Measurements from ENCODE around the gene REC8. TPM values are rescaled to one million over a fixed set of nuclear protein-coding genes. Genes with fewer than 3 reads are reported as not detected.

REC8 gene
- total and polyA plus RNA-seq, 2 of the 13 experiments (the other 11 are each of a cell fraction or from before 2014, with no cell fraction given) = 3.4 to 14.7 TPM

DNA sequence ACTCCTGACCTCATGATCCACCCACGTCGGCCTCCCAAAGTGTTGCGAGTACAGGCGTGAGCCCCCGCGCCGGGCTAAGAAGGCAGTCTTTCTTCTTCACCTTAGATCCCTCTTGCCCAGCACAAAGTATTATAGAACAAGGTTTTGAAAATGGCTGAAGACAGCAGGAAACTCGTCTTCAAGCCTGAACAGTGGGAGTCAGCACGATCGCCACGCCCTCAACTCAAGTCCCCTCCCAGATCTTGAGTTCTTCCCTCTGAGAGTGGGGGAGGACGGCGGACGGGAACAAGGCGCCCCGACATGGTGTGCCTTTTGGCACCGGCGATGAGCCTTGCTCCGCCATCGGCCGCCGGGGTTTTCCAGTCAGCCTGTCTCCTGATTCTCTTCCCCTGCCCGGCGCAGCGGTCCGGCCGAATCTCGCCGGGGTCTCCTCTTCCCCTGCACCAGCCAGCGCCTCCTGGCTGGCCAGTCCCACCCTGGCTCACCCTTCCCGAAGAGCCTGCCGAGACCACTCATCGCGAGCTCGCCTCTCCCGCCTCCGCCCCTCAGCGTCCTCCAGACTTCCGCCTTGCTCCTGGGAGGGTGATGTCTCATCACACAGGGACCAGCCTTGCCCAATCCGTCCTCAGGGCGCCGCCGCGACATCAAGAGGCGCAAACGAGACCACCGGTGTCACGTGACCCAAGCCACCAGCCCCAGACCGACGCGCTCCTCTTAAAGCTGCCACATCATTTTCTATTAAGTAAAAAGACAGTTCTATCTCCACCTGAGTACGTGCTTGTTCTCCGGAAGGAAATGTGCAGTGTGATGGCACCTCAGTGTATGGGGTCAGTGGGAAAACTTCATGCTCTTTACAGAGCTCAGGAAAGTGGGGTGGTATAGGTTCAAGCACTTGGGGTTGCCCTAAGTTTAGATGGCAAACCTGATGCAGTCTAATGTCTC, 41.3 kb downstream of the REC8 start, which contains the start of gene CHMP4A (continued):
- peak; percentile 80; the same call in 1 of the 2 replicates for TF ChIP-seq PBX3 (CRISPR knock-in tag; IDR thresholded peaks at IDR 0.05; ENCODE audit: borderline replicate concordance)
- peak; percentile 92 for TF ChIP-seq SP4 (CRISPR knock-in tag; IDR thresholded peaks at IDR 0.05)
- TF ChIP-seq TRAFD1 (CRISPR knock-in tag; IDR thresholded peaks at IDR 0.05; ENCODE audit: borderline replicate concordance) = no peak
- TF ChIP-seq DNMT3B (CRISPR knock-in tag; conservative IDR thresholded peaks at IDR 0.05) = no peak; the same call in 1 of the 2 replicates
- no peak for TF ChIP-seq ZMYM2 (CRISPR knock-in tag; IDR thresholded peaks at IDR 0.05)
- TF ChIP-seq ZNF343 (CRISPR knock-in tag; IDR thresholded peaks at IDR 0.05) = peak; percentile 99
- TF ChIP-seq ZNF547 (CRISPR knock-in tag; IDR thresholded peaks at IDR 0.05) = peak; percentile 98
- TF ChIP-seq ATF1 (CRISPR knock-in tag; IDR thresholded peaks at IDR 0.05) = no peak
- no peak for TF ChIP-seq NR2F2 (IDR thresholded peaks at IDR 0.05; ENCODE audit: borderline replicate concordance, low read depth)
- TF ChIP-seq RXRA (CRISPR knock-in tag; IDR thresholded peaks at IDR 0.05) = peak; percentile 88
- peak; percentile 87 for TF ChIP-seq ZFY (CRISPR knock-in tag; IDR thresholded peaks at IDR 0.05)
- TF ChIP-seq, protein P1, sequence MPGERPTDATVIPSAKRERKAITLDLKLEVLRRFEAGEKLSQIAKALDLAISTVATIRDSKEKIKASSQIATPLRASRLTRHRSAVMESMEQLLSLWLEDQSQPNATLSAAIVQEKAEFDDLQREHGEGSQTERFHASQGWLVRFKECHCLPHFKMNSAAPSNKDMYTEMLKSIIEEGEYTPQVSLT (CRISPR knock-in tag; IDR thresholded peaks at IDR 0.05; ENCODE audit: borderline replicate concordance, low read depth) = no peak
- TF ChIP-seq, protein P2, sequence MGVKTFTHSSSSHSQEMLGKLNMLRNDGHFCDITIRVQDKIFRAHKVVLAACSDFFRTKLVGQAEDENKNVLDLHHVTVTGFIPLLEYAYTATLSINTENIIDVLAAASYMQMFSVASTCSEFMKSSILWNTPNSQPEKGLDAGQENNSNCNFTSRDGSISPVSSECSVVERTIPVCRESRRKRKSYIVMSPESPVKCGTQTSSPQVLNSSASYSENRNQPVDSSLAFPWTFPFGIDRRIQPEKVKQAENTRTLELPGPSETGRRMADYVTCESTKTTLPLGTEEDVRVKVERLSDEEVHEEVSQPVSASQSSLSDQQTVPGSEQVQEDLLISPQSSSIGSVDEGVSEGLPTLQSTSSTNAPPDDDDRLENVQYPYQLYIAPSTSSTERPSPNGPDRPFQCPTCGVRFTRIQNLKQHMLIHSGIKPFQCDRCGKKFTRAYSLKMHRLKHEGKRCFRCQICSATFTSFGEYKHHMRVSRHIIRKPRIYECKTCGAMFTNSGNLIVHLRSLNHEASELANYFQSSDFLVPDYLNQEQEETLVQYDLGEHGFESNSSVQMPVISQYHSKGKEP (CRISPR knock-in tag; IDR thresholded peaks at IDR 0.05) = peak; percentile 90; the same call in 1 of the 2 replicates
- peak; percentile 99 for TF ChIP-seq ZNF274 (CRISPR knock-in tag; IDR thresholded peaks at IDR 0.05)
- no peak for TF ChIP-seq RARG (CRISPR knock-in tag; IDR thresholded peaks at IDR 0.05; ENCODE audit: low read depth)
- no peak for TF ChIP-seq HOXA7 (CRISPR knock-in tag; IDR thresholded peaks at IDR 0.05)
- peak; percentile 96 for TF ChIP-seq TBX2 (CRISPR knock-in tag; IDR thresholded peaks at IDR 0.05; ENCODE audit: borderline replicate concordance)
- peak; percentile 89 for TF ChIP-seq HIVEP1 (CRISPR knock-in tag; IDR thresholded peaks at IDR 0.05)
- no peak for TF ChIP-seq SYNCRIP (IDR thresholded peaks at IDR 0.05; ENCODE audit: insufficient read depth, low read depth, low read length)
- TF ChIP-seq TCF7L2 (IDR thresholded peaks at IDR 0.05; ENCODE audit: low read depth, low read length) = no peak
- TF ChIP-seq EED (CRISPR knock-in tag; IDR thresholded peaks at IDR 0.05) = peak; percentile 89
- TF ChIP-seq ELF1 (CRISPR knock-in tag; IDR thresholded peaks at IDR 0.05) = peak; percentile 100
- no peak; the same call in 1 of the 2 replicates for TF ChIP-seq U2AF2 (IDR thresholded peaks at IDR 0.05; ENCODE audit: low read depth, low read length)
- TF ChIP-seq ZNF138 (CRISPR knock-in tag; IDR thresholded peaks at IDR 0.05; ENCODE audit: low read depth) = peak; percentile 80
- TF ChIP-seq MATR3 (CRISPR knock-in tag; IDR thresholded peaks at IDR 0.05) = no peak
- TF ChIP-seq GFI1 (CRISPR knock-in tag; IDR thresholded peaks at IDR 0.05; ENCODE audit: borderline replicate concordance) = no peak; the same call in 1 of the 2 replicates

Measured in HepG2 (cell line).